GM19467 (cell line): ENCODE measurements around the gene ATP5MC2.
"Not testable (repeated sequence)": the region's sequence is repeated elsewhere in the genome, so short reads cannot be mapped to it uniquely, and the experiment has no call there.

ENCODE experiments used
- ATAC-seq: cut with Tn5 transposase; IDR thresholded peaks from one replicate; pipeline ENCODE4 v1.9.1; 2021; ENCODE audit warnings: mild to moderate bottlenecking, moderate library complexity; ENCODE audit not compliant: unreplicated experiment

The ATP5MC2 gene

GRCh38 chr12:53695152-53696145 is 19.6 kb upstream of the ATP5MC2 start:
- ATAC-seq = no peak

GRCh38 chr12:53694756-53695151 is 18.9 kb upstream of the ATP5MC2 start:
- no peak for ATAC-seq

GRCh38 chr12:53688134-53688533 is 12.3 kb upstream of the ATP5MC2 start:
- ATAC-seq = no peak

- no peak for ATAC-seq
Observed at GRCh38 chr12:53686436-53686835, 10.6 kb upstream of the ATP5MC2 start.

GRCh38 chr12:53684654-53685220 is 8.9 kb upstream of the ATP5MC2 start:
- no peak for ATAC-seq

GRCh38 chr12:53683983-53684382 is 8.1 kb upstream of the ATP5MC2 start:
- ATAC-seq = no peak

- no peak for ATAC-seq
Observed at GRCh38 chr12:53683494-53683893, 7.6 kb upstream of the ATP5MC2 start.

GRCh38 chr12:53680061-53680460 is 4.2 kb upstream of the ATP5MC2 start:
- ATAC-seq = not testable (repeated sequence)

- ATAC-seq = no peak
Observed at GRCh38 chr12:53677800-53678148, 1.9 kb upstream of the ATP5MC2 start.

- no peak for ATAC-seq
Observed at GRCh38 chr12:53677016-53677799, 1.3 kb upstream of the ATP5MC2 start.

- ATAC-seq = no peak
Observed at GRCh38 chr12:53676656-53677015, 753 bp upstream of the ATP5MC2 start.

GRCh38 chr12:53674977-53675700 is 744 bp downstream of the ATP5MC2 start:
- ATAC-seq = no peak

- ATAC-seq = no peak
Observed at GRCh38 chr12:53670971-53671370, 4.9 kb downstream of the ATP5MC2 start.

- ATAC-seq = no peak
Observed at GRCh38 chr12:53670308-53670707, 5.6 kb downstream of the ATP5MC2 start.

- no peak for ATAC-seq
Observed at GRCh38 chr12:53667080-53667479, 8.8 kb downstream of the ATP5MC2 start.

- no peak for ATAC-seq
Observed at GRCh38 chr12:53664936-53665335, 10.9 kb downstream of the ATP5MC2 start.

- no peak for ATAC-seq
Observed at GRCh38 chr12:53664191-53664590, 11.7 kb downstream of the ATP5MC2 start.

- no peak for ATAC-seq
Observed at GRCh38 chr12:53660041-53660440, 15.8 kb downstream of the ATP5MC2 start.

- ATAC-seq = no peak
Observed at GRCh38 chr12:53659571-53659981, 16.3 kb downstream of the ATP5MC2 start.

- ATAC-seq = no peak
Observed at GRCh38 chr12:53659011-53659551, 16.8 kb downstream of the ATP5MC2 start.

GRCh38 chr12:53657041-53657440 is 18.8 kb downstream of the ATP5MC2 start:
- ATAC-seq = no peak
